VCaP (cell line): ENCODE measurements around the gene POLR2E.

Experiments used
- H3K27ac ChIP-seq: fragments of 450-650 bp; 2 replicates; pipeline ENCODE4 v1.5.1; 2017
- CTCF ChIP-seq: fragments of 450-650 bp; conservative IDR thresholded peaks from 2 replicates; pipeline ENCODE4 v1.5.1; 2017; ENCODE audit warnings: mild to moderate bottlenecking, moderate library complexity

POLR2E gene

GRCh38 chr19:1101337-1101698, 6.1 kb upstream of the POLR2E start:
- no peak overlapping the region for H3K27ac ChIP-seq
- TF ChIP-seq CTCF, result no peak

- TF ChIP-seq CTCF, result no peak
- peak overlapping the region; percentile 56 for H3K27ac ChIP-seq
Observed at GRCh38 chr19:1098177-1099051, 3.2 kb upstream of the POLR2E start.

- H3K27ac ChIP-seq, result peak overlapping the region; percentile 56
- TF ChIP-seq CTCF, result no peak
Observed at GRCh38 chr19:1097810-1098176, 2.6 kb upstream of the POLR2E start.

- peak overlapping the region; percentile 83 for H3K27ac ChIP-seq
- TF ChIP-seq CTCF, result no peak
Observed at GRCh38 chr19:1094655-1094977, 559 bp downstream of the POLR2E start.

- no peak for TF ChIP-seq CTCF
- H3K27ac ChIP-seq, result peak overlapping the region; percentile 83; the same call in 1 of the 2 replicates
Observed at GRCh38 chr19:1093811-1094553, 1.2 kb downstream of the POLR2E start.

GRCh38 chr19:1093330-1093729, 1.8 kb downstream of the POLR2E start:
- no peak for TF ChIP-seq CTCF
- no peak overlapping the region; the same call in 1 of the 2 replicates for H3K27ac ChIP-seq

- no peak for TF ChIP-seq CTCF
- no peak overlapping the region for H3K27ac ChIP-seq
Observed at GRCh38 chr19:1091544-1092175, 3.5 kb downstream of the POLR2E start.
